ENCODE data around the gene TGFBR2.

The TGFBR2 gene

DNA sequence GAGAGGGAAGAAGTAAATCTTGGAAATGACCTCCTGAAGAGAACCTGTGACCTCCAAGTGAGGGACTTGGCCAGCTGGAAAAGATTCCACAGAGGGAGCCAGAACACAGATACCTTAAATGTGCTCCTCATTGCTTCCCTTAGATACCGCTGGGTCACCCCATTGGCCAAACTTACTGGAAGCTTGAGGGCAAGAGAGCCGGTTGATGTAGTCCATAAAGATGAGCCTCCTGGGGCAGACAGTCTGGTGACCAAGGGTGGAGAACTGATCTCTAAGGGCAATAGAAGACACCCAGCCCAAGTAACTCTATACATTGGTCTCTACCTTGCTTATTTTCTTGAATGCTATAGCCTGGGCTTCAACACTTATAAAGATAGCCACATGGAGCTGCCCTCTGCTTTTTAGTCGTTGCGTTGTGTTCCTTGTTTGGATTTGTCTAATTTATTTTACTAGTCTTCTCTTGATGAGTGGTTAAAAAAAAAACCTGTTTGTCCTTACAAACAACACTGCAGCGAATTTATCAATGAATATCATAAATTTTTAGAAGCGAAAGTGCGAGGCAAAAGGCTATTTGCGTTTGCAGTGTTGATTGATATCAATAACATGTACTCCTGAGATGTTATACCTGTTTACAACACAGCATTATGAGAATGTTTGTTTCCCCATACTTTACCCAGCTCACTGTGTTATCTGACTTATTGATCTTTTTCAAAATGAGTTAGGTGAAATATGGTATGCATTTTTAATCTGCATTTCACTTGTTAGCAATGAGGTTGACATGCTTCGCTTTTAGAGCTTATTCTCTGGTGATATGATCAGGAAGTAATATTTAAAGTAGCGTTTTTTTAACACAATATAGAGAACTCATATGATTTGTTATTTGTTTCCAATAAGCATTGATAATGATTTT is 31.2 kb downstream of the TGFBR2 start:
- no peak for DNase-seq (ENCODE audit: low spot score)

DNA sequence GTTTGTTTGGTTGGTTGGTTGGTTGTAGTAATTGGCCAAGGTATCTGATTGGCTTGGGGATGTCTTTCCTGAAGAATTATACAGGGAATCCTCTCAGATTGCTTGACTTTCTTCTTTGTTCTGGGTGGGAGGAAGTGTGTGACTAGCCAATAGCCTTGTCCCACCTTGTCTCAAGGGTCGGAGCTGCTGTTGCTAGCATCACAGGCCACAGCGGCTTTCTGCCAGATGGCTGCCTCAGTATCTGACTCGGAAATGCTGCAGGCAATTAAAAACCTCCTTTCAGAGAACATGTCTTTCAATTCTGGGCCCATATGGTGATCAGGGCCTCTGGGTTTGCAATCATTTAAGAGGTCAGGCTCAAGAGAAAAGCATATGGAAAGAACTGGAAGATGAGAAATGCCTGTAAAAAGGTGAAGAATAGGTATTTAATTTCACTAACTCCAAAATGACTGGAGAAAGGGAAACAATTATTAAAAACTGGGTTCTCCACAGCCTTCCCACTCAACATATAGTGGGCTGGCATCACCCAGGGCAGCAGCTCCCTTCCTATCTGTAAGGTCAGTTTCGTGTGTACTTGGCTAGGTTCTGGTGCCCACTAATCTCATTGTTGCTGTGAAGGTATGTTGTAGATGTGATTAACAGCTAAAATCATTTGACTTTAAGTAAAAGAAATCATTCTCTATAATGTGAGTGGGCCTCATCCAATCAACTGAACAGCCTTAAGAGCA is 32.4 kb downstream of the TGFBR2 start:
- DNase-seq (ENCODE audit: low spot score): peak; percentile 24

DNA sequence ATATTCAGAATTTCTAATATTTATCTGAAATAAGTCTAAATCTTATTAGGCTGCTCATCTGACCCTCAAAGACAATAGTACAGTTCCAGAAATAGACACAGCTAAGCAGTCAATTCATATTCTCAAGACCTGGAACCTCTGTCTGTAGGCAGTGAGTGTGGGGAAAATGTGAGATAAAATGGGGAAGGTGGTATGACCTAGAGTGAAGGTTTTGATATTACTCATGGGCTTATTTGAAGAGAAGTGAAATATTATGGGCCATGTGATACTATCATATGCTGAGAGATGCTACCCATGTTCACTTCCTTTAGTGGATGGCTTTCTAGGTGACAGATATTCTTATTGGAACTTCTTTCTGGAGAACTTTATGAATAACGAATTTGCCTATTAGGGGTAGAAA is 33.5 kb downstream of the TGFBR2 start:
- no peak for DNase-seq (ENCODE audit: low spot score)

DNA sequence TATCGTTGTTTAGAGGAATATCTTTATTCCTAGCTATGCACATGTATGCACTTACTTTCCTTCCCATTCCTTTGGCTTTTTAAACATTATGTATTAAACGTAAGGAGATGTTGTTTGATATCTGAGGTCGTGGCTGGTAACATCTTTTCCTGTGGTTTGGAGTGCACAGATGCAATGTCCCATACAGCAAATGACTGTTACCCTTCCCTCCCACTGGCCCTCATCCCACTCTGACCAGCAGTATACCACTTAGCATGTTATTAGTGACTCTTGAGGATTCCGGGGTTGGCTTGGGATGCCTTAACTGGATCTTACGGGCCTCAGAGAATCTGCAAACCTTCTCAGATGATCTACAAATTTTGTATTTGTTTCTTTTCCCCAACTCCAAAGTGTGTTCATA is 34.5 kb downstream of the TGFBR2 start:
- no peak for DNase-seq (ENCODE audit: low spot score)

DNA sequence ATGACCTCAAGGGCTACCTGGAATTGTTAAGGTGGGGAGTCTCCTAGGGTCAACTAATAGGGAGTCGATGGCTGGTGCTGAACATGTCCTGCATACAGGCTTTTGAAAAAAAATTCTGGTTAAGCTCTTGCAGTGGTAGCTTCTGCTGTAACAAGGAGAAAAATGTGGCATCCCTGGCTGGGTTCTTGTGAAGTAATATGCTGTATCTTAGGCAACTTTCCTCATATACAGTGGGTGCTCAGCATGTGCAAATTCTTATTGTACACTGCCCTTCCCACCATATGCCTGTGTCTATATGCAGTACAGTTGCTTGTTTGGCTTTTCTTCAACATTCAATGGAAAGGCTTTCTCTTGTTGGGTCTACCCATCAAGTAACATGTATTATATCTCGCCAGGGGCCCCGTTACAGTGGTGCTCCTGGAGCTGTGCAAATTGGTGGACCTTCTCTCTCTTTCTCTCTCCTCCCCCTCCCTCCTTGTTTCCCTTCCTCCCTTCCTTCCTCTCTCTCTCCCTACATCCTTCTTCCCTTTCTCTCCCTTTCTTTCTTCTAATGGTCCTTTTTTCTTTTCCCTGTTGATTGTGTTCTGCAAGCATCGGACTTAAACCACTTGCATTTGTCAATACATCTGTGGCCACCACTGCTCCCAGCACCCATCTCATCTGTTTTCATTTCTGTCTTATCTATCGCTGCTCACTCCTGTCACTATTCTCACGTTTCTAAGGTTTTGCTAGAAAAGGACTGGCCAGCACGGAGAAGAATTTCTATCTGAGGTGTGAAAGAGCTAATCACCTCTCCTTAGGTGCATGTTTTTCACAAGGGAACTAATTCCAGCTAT is 35.2 kb downstream of the TGFBR2 start:
- DNase-seq (ENCODE audit: low spot score): no peak

DNA sequence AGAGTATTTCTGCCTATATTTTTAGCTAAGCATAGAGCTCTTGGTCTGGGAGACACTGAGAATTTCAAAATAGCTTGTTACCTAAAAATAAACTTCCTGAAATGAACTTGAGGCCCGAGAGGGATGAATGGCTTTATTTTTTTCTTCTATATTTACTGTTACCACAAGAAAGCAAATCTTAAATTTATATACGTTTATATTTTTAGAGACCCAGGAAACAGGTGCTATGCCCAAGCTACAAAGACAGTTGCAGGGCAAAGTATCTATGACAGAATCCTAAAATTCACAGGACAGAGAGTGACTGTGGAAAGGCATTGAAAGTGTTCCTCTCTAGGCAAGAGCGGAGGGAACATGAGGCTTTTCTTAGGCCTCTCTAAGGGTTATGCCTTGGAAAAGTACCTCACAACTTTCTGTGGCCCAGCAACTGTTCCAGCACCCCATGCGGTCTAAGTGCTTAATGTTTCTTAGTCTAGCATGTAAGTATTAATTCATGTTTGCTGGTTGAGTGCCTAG is 36.5 kb downstream of the TGFBR2 start:
- no peak for DNase-seq (ENCODE audit: low spot score)

DNA sequence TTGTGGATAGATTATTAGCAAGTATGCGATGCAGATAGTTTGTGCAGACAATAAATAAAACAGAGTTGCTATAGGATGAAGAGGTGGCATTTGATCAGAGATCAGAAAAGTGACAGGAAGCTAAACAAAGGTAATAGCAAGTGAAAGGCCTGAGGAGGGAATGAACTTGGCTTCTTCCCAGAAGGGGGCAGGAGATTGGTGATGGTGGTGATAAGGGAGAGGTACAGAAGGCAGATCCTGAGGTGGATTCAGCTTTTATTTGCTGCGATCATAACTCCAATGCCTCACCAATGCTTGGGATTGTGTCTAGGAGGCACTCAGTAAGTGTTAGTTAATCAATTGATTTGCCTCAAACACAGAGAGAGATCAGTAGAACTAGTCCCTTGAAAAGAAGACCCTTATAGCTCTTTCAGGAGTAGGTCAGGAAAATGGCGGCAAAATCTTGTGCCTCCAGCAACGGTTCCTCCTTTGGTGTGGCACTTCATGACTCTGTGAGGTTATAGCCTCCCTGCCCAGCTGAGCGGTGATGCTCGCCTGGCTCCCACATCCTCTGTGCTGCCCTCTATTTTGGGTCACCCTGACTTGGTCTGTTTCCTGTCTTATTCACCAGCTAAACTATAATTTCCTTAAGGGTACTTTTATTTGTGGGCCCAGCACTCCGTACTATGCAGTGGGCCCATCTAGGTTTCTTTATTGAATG is 37.5 kb downstream of the TGFBR2 start:
- DNase-seq (ENCODE audit: low spot score): no peak

DNA sequence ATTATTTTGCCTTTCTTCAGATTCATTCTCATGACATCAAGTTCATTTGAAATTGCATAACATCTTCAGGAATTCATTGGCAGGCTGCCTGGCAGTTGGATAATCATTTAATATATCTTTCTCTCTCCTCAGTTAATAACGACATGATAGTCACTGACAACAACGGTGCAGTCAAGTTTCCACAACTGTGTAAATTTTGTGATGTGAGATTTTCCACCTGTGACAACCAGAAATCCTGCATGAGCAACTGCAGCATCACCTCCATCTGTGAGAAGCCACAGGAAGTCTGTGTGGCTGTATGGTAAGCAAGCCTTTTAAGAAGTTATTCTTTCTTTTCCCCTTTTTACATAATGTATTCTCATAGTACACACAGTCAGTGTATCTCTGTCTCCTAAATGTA is 38.2 kb downstream of the TGFBR2 start:
- no peak for DNase-seq (ENCODE audit: low spot score)

DNA sequence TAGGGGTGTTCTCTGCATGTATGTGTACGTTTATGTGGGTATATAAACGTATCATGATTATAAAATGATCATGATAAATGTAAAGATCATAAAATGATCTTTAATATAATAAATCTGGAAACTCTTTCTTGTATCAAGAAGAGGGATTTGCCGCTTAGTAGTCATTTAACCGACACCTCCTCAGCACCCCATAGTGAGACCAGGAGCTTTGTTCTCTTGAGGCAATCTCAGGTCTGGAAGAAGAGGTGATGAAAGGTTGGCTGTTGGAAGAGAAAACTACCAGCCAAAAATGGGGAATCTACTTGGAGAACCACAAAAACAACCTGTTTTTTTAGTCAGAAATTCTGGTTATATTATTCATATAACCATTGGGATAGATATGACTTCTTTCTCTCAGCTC is 38.7 kb downstream of the TGFBR2 start:
- DNase-seq (ENCODE audit: low spot score): no peak

DNA sequence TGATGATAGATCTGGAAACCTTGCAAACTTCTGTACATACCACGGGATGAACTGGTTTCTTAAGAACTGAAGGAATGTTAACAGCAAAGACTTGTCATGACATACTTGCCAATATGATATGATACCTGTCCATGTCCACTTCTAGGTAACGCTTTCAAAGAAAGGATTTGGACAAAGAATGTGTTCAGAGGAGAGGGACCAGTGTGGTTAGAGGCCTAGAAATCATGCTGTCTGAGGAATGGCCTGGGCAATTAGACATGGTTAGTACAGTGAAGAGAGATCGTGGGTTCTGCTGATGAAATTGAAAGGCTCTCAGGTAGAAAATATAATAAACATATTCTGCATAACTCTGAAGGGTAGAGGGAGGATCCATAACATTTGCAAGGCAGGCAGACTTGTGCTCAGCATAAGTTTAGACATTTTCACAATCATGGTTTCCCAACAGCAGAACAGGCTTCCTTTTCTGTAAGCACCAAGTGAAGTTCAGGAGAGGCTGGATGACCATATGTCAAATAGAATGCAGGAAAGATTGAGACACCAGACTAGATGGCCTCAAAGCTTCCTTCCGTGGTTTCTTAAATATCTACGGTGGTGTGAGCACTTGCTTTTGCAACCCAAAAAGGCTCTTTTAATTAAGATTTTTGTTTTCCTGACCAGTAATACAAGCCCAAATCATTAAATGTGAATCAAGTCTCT is 39.9 kb downstream of the TGFBR2 start:
- DNase-seq (ENCODE audit: low spot score): no peak

DNA sequence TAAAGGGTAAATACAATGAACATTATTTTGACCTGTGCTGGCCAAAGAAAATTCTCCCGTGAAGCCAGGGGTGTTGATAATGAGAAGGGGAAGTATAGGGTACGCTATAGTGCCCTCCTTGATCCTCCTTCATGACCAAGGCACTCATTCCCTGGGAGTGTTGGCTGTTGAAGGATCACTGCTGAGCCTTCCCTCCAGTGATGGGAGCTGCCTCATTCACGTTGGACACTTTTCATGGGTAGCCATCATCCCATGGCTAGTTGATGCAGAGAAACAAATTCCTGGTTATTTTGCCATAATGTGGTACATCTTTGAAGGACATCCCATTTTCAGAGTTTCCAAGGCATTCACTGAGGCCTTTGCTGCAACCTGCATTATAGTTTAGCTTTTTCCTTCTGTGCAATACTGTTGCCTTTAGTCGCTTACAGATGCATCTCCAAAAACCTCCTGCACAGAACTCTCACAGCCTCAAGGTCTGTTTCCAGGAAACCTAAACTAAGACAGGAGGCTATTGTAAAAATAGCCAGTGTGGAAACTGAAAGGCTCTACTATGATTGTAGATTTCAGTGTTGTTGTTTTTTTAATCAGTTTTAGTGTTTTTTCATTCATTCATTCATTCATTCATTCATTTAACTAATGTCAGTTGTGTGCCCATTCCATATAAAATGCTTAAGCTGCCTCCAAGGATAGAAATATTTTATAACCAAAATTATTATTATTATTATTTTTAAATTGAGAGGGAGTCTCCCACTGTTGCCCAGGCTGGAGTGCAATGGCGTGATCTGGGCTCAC is 40.8 kb downstream of the TGFBR2 start:
- no peak for DNase-seq (ENCODE audit: low spot score)

DNA sequence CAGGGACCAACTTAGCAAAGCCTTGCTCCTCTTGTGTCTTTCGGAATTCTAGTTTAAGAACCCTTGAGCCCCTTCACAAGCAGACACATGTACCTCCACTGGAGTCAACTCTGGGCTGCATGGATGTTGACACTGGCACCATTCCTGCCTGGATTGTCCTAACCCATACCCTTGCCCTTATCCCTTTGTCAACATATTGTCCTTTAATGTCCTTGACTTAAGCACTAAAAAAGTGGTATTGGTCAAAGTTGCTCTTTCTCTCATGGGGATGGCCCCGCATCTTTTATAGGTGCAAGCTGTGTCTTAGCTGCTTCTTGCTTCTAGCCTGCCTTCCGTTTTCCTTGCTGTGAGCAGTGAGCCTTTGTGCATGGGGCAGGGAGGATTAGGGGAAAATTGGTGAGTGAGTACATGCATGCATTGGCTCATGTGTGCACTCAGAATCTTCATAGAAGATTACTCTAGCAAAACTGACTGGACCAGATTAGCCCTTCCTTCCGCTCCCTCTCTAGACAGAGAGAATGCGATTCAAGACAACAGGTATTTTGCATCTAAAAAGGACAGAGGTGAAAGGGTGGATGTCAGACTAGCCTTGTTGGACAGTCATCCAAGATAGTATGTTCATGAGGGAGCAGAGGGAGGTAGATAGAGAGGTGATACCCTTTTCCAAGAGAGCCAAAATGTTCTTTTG is 42.4 kb downstream of the TGFBR2 start:
- DNase-seq (ENCODE audit: low spot score): no peak

DNA sequence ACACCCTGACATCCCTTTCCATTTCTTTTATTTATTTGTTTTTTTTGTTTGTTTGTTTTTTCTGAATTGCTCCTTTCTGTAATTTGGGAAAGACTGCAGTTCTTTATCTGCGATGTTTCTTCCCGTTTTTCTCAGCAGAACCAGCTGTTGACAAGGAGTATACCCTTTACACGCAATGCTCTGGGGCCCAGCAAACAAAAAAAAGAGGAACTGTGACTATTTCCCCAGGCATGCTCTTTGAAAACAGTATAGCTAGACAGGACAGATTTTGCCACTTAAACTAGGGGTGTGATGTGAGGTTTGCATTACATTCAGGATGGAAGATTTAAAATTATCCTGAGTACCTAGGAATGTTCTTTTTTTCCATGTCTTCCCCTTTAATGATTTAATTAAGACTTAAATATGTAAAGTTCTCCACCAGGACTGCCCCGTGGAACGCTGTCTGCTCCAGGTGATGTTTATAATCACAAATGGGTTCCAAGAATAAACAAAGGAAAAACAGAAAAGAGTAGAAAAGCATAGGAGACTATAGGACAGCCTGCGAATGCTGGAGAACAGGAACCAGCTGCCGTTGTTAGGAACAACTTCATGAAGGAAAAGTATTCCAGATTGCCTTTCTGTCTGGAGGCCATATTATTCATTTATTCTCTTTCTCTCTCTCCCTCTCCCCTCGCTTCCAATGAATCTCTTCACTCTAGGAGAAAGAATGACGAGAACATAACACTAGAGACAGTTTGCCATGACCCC is 43.3 kb downstream of the TGFBR2 start:
- no peak for DNase-seq (ENCODE audit: low spot score)

DNA sequence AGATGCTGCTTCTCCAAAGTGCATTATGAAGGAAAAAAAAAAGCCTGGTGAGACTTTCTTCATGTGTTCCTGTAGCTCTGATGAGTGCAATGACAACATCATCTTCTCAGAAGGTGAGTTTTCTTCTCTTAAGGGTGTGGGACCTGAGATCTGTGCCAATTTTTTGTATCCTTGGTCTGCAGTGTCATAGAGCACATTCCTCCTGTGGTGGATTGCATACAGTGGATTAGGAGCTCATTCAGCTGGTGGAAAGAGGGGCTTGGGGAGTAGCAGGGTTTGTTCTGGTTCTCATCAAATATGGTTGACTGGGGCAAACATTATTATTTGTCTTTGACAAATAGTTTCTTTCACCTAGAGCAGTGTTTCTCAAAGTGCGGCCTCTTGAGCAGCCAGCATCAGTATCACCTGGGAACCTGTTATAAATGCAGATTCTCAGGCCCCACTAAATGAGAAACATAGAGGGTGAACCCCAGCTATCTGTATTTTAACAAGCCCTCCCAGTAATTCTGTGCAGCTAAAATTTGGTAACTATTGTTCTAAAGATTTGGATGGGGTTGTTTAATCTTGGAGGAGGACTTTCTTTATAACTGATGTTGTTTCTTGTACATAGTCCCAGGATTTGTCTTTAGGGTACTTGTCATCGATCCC is 44.1 kb downstream of the TGFBR2 start:
- DNase-seq (ENCODE audit: low spot score): no peak

DNA sequence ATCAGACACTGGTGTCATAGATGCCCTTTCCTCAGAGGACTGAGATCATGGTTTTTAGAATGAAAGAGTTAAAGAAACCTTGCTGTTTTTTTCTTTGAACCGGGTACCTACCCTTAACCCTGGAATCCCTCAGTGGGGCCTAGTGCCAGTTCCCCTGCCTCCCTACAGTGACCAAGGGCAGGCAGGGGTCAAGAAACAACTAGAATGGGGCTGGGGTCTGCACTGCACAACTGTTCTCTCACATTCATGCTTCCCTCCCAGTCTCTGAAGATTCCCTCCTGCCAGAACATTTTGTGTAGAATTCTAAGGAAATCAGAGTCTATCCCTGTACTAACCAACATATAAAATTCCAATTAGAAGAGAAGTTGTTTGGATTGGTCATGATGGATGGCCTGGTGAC is 47.9 kb downstream of the TGFBR2 start:
- DNase-seq (ENCODE audit: low spot score): no peak

DNA sequence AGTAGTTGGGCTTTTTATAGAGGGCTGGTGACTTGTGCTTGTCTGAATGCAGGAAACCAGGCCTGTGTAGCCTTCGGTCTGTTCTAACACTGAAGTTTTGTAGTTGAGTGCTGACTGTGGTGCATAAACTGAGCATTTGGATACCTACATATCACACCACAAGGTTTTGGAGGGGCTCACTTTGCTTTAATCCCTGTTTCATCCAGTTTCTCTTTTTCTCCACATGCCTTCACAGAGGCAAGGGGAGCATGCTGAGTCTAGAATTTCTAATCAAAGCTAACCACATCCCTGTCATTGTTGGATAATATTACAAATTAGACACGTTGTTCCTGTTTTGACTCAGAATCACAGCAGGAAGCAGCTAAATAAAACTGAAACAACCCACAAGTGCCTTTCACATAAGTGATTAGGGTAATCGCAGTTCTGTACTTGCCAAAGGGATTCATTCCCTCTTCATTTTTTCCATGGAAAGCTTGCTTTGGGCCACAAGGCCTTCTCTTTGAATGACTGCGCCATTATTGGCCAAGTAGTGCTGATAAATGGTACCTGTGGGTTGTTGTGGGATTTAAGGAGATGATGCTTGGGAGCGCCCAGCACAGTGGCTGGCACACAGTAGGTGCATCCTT is 48.9 kb downstream of the TGFBR2 start:
- no peak for DNase-seq (ENCODE audit: low spot score)

DNA sequence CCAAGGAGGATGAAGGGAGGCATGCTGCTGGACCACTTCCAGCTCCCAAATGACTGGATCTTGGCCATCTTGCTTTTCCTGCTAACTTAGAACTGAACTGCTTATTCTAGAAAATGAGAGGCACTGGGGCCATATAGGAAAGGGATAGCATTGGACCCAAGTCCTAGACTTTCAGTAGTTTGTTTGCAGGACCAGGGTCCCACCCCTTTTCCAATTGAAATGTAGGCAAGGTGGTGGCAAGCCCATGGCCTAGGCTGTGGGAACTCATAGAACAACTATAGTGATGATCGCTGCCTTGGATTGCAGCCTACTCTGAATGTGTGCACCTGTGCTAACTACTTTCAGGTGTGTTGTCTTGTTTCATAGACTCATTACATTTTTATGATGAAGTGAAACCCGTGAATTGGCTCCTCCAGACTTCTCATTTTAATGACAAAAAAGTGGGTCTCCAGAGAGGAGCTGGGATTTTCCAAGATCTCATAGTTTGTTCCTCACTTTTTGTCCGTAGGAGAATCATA is 50.3 kb downstream of the TGFBR2 start:
- DNase-seq (ENCODE audit: low spot score): no peak

Data from SK-N-DZ (cell line).